HepG2 (cell line): ENCODE data around the gene NEURL4. TPM values are rescaled to one million over a fixed set of nuclear protein-coding genes. Genes with fewer than 3 reads are reported as not detected.

ENCODE experiments used
- ARHGAP35 ChIP-seq: sonication (generic); formaldehyde crosslinking; IDR thresholded peaks from 2 replicates; pipeline ENCODE4 v1.9.0; 2022; ENCODE audit warnings: mild to moderate bottlenecking, inconsistent platforms, moderate library complexity, missing genetic modification reagents, borderline replicate concordance
- ELF3 ChIP-seq: IDR thresholded peaks from 2 replicates; pipeline ENCODE4 v1.6.1; 2016; ENCODE audit warnings: missing genetic modification reagents, missing compliant biosample characterization
- FLYWCH1 ChIP-seq: sonication (generic); formaldehyde crosslinking; IDR thresholded peaks from 2 replicates; pipeline ENCODE4 v1.8.1; 2023; ENCODE audit warnings: mild to moderate bottlenecking, missing genetic modification reagents
- KDM5B ChIP-seq: sonication (generic); formaldehyde crosslinking; IDR thresholded peaks from 2 replicates; pipeline ENCODE4 v1.4.0; 2020; ENCODE audit warnings: missing genetic modification reagents, mild to moderate bottlenecking, borderline replicate concordance
- MEIS1 ChIP-seq: sonication (generic); formaldehyde crosslinking; IDR thresholded peaks from 2 replicates; pipeline ENCODE4 v1.9.0; 2021; ENCODE audit warnings: mild to moderate bottlenecking, missing genetic modification reagents, moderate library complexity, borderline replicate concordance
- NFIC ChIP-seq: IDR thresholded peaks from 2 replicates; pipeline ENCODE4 v1.6.1; 2012; ENCODE audit warnings: mild to moderate bottlenecking, low read length, inconsistent platforms
- PHF5A ChIP-seq: IDR thresholded peaks from one replicate; pipeline ENCODE4 v1.6.1; 2018; ENCODE audit warnings: low read depth, missing genetic modification reagents; ENCODE audit not compliant: unreplicated experiment
- SNRNP70 ChIP-seq: fragments of 200-400 bp; formaldehyde crosslinking; IDR thresholded peaks from 2 replicates; pipeline ENCODE4 v1.6.1; 2017; ENCODE audit warnings: mild to moderate bottlenecking, low read depth, low read length, moderate library complexity
- TRIM24 ChIP-seq: sonication (generic); formaldehyde crosslinking; IDR thresholded peaks from 2 replicates; pipeline ENCODE4 v1.8.0; 2022; ENCODE audit warnings: mild to moderate bottlenecking, missing genetic modification reagents
- ZNF264 ChIP-seq: sonication (generic); formaldehyde crosslinking; IDR thresholded peaks from 2 replicates; pipeline ENCODE4 v1.4.0; 2020; ENCODE audit warnings: missing genetic modification reagents
- ZNF30 ChIP-seq: sonication (generic); formaldehyde crosslinking; IDR thresholded peaks from 2 replicates; pipeline ENCODE4 v1.5.0; 2020; ENCODE audit warnings: mild to moderate bottlenecking, missing genetic modification reagents
- ZNF367 ChIP-seq: sonication (generic); formaldehyde crosslinking; IDR thresholded peaks from 2 replicates; pipeline ENCODE4 v1.4.0; 2020; ENCODE audit warnings: missing genetic modification reagents, borderline replicate concordance
- ZNF646 ChIP-seq: sonication (generic); formaldehyde crosslinking; IDR thresholded peaks from 2 replicates; pipeline ENCODE4 v1.9.0; 2021; ENCODE audit warnings: mild to moderate bottlenecking, missing genetic modification reagents
- ZNF816 ChIP-seq: sonication (generic); formaldehyde crosslinking; IDR thresholded peaks from 2 replicates; pipeline ENCODE4 v1.8.0; 2022; ENCODE audit warnings: missing genetic modification reagents, mild to moderate bottlenecking, borderline replicate concordance
- polyA plus RNA-seq, 8 experiments: library from polyadenylated mRNA; depleted of rRNA in 3 of 8; stranded (reverse) in 7 of 8; unstranded in 1 of 8; fragments of >200 nt; fragmentation: Illumina TruSeq in 4 of 8; extraction: Trizol in 4 of 8; gene quantifications; 2 replicates each; pipeline versions ENCODE4 v1.2.1 to v1.2.3, GENCODE V29; 2011 to 2016; ENCODE audit warnings: low read depth in 4 of 8, missing spikeins in 1 of 8, mixed read lengths in 1 of 8; ENCODE audit not compliant: insufficient read depth in 1 of 8
- total RNA-seq, 5 experiments: library from RNA; depleted of rRNA; stranded (reverse); fragments of >200 nt; fragmentation: Illumina TruSeq; extraction: Trizol; gene quantifications; 2 replicates each; pipeline ENCODE4 v1.2.3, GENCODE V29; 2016; ENCODE audit warnings: low read depth in 1 of 5
- TF ChIP-seq, protein P1 (sequence below): sonication (generic); formaldehyde crosslinking; IDR thresholded peaks from 2 replicates; pipeline ENCODE4 v1.4.0; 2020; ENCODE audit warnings: missing genetic modification reagents
- TF ChIP-seq, protein P2 (sequence below): sonication (generic); formaldehyde crosslinking; IDR thresholded peaks from 2 replicates; pipeline ENCODE4 v1.9.0; 2022; ENCODE audit warnings: low read depth, missing genetic modification reagents

Gene NEURL4
- total and polyA plus RNA-seq, 2 of the 13 experiments (the other 11 are each of a cell fraction or from before 2014, with no cell fraction given) = 14.8 to 15.7 TPM

- TF ChIP-seq, protein P1, sequence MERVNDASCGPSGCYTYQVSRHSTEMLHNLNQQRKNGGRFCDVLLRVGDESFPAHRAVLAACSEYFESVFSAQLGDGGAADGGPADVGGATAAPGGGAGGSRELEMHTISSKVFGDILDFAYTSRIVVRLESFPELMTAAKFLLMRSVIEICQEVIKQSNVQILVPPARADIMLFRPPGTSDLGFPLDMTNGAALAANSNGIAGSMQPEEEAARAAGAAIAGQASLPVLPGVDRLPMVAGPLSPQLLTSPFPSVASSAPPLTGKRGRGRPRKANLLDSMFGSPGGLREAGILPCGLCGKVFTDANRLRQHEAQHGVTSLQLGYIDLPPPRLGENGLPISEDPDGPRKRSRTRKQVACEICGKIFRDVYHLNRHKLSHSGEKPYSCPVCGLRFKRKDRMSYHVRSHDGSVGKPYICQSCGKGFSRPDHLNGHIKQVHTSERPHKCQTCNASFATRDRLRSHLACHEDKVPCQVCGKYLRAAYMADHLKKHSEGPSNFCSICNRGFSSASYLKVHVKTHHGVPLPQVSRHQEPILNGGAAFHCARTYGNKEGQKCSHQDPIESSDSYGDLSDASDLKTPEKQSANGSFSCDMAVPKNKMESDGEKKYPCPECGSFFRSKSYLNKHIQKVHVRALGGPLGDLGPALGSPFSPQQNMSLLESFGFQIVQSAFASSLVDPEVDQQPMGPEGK (CRISPR knock-in tag) = peak; percentile 76
- TF ChIP-seq ZNF264 = 0 out of 2 replicates have a peak, but pooled peaks have one; percentile 54
- TF ChIP-seq ZNF816 = no peak
- TF ChIP-seq MEIS1 = peak; percentile 64; the same call in 1 of the 2 replicates
- no peak for TF ChIP-seq TRIM24 (CRISPR knock-in tag)
- no peak for TF ChIP-seq ZNF367 (CRISPR knock-in tag)
- no peak for TF ChIP-seq ARHGAP35 (CRISPR knock-in tag)
- no peak for TF ChIP-seq SNRNP70
- TF ChIP-seq FLYWCH1 (CRISPR knock-in tag) = no peak
- TF ChIP-seq, protein P2, sequence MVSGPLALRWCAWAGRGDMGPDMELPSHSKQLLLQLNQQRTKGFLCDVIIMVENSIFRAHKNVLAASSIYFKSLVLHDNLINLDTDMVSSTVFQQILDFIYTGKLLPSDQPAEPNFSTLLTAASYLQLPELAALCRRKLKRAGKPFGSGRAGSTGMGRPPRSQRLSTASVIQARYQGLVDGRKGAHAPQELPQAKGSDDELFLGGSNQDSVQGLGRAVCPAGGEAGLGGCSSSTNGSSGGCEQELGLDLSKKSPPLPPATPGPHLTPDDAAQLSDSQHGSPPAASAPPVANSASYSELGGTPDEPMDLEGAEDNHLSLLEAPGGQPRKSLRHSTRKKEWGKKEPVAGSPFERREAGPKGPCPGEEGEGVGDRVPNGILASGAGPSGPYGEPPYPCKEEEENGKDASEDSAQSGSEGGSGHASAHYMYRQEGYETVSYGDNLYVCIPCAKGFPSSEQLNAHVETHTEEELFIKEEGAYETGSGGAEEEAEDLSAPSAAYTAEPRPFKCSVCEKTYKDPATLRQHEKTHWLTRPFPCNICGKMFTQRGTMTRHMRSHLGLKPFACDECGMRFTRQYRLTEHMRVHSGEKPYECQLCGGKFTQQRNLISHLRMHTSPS (CRISPR knock-in tag) = no peak
- TF ChIP-seq PHF5A (CRISPR knock-in tag) = no peak
- TF ChIP-seq KDM5B (CRISPR knock-in tag) = peak; percentile 15; the same call in 1 of the 2 replicates
- TF ChIP-seq ZNF646 = no peak
- TF ChIP-seq ZNF30 (CRISPR knock-in tag) = no peak
- TF ChIP-seq NFIC = no peak
- no peak for TF ChIP-seq ELF3 (CRISPR knock-in tag)
These were observed 350 bp upstream of the NEURL4 start (continued) for GRCh38 chr17:7329374-7329996.
